Astrocyte (in vitro differentiated cells and primary cell): Measurements from ENCODE around the gene GCNT2.

Source experiments
- EZH2 ChIP-seq: IDR thresholded peaks from 2 replicates; pipeline ENCODE4 v1.6.1; 2012; ENCODE audit warnings: mild to moderate bottlenecking, low read length, inconsistent platforms; ENCODE audit not compliant: insufficient read depth
- TF ChIP-seq, protein P1 (sequence below): IDR thresholded peaks from 2 replicates; pipeline ENCODE4 v1.5.1; 2011; ENCODE audit warnings: low read depth, mild to moderate bottlenecking, inconsistent platforms, low read length, moderate library complexity; ENCODE audit not compliant: insufficient read depth

DNA sequence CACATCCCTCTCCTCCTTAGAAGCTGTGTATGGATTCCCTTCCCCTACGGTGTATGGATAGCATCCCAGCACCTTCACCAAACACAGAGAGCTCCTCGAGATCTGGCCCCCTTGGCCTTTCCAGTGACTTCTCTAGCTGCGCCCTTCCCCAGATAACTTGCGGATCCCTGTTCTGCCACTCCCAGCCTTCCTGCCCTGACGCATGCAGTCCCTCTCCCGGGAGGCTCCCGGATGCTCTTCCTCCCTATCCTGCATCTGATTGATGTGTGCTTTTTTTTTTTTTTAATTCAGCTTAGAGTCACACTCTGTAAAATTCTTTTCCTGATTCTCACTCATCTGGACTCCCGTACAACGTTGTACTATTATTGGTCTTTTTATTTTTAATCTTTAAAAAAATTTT is 44.8 kb downstream of the GCNT2 start:
- TF ChIP-seq, protein P1, sequence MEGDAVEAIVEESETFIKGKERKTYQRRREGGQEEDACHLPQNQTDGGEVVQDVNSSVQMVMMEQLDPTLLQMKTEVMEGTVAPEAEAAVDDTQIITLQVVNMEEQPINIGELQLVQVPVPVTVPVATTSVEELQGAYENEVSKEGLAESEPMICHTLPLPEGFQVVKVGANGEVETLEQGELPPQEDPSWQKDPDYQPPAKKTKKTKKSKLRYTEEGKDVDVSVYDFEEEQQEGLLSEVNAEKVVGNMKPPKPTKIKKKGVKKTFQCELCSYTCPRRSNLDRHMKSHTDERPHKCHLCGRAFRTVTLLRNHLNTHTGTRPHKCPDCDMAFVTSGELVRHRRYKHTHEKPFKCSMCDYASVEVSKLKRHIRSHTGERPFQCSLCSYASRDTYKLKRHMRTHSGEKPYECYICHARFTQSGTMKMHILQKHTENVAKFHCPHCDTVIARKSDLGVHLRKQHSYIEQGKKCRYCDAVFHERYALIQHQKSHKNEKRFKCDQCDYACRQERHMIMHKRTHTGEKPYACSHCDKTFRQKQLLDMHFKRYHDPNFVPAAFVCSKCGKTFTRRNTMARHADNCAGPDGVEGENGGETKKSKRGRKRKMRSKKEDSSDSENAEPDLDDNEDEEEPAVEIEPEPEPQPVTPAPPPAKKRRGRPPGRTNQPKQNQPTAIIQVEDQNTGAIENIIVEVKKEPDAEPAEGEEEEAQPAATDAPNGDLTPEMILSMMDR, result no peak
- no peak for TF ChIP-seq EZH2
